Right hindlimb (tissue), 1 donor: ENCODE results near the gene TLX3.
"Not testable (repeated sequence)": the region's sequence is repeated elsewhere in the genome, so short reads cannot be mapped to it uniquely, and the experiment has no call there.

Experiments used
- DNase-seq: peaks from one replicate; pipeline ENCODE4 v3.0.0-alpha.2; 2018

TLX3 gene

DNA sequence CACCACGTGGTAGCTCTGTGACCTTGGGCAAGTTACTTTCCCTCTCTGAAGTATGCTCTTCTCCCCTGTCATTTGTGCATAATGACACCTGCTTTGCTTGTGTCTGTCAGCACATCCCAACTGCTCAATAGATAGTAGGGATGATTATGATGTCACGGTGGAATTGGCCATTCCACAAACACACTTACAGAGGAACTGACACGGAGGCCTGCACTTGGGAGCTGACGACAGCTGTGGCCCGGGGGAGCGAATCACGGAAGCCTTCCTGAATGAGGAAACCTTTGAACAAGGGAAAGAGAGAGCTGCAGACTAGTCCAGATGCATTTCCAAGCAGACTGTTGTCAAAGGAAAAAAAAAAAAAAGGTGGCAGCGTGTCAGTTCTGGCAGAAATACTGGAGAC lies 21.0 kb downstream of the TLX3 start:
- DNase-seq = no peak

DNA sequence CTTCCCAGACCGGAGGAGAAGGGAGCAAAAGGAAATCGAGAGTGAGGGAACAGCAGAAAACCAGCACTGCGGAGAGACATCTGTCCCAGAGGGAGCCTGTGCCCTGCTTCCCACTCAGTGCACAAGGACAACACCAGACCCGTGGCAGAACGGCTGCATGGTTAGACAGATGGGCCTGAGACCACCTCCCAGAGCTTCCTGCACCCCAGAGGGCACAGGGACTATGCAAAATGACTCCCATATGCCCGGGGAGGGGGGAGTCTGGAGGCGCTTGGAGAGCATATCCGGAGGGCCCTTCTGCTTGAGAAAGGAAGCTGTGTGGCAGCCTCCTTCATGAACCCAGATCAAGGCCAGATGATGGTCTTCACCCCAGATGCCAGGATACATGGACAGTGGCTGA lies 26.6 kb downstream of the TLX3 start:
- DNase-seq = no peak

DNA sequence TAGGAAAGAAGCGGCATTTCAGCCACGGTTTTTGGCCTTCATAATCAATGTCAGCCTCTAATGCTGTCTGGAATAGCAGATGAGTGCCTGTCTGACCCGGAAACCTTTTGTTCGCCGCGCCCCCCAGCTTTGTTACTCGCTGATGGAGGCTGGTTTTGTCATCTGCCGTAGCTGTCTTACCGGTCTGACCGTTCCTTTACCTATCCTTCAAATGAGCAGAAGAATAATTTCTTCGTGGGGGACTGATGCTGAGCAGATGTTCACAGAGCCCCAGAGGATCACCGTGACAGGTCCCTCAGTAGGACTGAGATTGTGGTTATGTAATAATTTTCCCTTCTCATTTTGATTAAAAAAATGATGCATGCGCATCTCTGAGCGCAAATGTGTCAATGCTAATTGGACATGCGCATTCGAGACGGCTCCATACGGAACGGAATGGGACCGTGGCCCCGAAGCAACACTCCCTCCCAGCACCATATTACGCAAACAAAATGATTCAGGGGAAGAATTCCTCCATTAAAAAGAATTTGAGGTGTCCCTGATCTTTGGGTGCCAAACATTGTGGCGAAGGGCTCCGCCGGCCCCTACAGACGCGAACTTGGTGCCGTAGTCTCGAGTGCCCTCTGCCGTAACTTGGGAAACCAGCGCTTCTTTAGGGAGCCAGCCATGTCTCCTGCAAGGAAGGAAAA lies 27.6 kb downstream of the TLX3 start:
- DNase-seq = peak; percentile 63

DNA sequence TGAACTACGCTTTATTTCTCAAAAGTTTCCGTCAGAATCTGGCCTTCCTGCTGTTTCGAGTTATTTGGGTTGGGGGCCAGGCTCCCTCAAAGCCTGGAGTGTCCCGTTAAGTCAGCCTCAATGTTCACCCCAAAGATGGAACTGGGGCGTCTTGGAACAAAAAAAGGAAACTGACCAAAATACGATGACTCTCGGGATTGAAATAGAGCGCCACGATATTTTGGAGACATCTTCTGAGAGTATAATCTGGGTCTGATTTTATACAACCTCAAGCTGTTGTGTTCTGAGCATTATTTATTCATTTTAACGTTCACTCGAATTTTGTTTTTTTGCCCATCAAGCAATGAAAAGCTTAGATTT lies 28.1 kb downstream of the TLX3 start:
- no peak for DNase-seq

DNA sequence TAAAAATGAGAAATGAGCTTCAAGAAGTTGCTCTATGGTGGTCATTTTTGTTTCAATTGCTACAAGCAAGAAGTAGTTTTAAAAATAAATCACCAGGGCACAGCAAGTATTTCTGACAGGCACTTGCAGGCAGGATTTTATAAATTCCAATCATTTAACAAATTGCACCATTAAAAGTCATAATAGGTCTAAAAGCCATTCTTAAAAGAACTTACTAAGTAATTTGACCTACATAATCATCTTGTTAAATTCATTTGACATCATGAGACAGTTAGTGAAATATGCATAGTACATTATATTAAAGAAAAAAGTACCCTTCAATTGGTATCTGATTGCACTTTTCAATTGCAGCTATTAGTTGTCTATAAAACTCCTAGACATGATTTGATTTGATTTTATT lies 31.0 kb downstream of the TLX3 start:
- DNase-seq = no peak

DNA sequence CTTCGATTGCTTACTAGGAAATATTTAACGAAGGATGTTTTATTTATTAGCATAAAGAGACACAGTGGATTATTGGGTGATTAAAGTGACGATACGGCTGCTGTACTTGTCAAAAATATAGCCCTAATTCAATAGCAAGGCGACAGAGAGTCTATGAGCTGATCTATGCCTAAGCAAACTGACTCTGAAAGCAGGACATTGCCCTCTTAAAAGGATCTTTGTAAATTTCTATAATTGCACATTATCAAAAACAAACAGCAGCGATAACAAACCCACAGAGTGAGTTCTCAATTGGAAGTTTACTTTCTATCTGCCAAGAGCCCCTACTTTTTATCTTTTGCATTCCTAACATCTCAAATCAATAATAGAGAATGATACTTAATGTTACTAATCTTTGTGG lies 31.4 kb downstream of the TLX3 start:
- no peak for DNase-seq

DNA sequence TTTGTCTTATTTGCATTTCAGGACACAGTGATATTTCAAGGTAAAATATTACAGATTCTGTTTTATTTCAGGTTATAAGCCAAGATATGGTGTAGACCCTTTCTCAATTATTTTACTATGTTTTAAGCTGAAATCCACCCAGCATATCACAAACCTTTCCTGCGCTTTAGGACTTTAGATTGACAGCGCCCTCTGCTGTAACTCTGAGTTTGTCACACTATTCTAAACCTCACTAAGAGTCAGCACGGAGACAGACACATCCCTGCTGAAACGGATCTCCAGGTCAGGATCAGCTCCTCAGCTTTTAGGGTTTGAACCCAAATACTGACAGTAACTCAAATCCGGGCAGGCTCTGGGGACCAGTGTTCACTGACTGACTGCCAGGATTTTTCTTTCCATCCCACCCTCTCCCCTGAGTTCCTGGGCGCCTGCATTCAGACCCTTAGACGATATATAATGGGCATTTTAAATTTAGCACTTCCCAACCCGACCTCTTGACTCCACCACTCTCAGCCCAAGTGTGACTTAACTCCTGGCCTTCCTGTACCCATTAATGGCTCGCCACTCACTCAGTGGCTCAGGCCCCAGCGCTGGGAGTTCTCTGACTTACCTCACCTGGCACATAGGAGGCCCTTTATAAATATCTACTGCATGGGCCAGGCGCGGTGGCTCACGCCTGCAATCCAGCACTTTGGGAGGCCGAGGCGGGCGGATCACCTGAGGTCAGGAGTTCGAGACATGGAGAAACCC lies 33.5 kb downstream of the TLX3 start:
- DNase-seq = peak; percentile 38

DNA sequence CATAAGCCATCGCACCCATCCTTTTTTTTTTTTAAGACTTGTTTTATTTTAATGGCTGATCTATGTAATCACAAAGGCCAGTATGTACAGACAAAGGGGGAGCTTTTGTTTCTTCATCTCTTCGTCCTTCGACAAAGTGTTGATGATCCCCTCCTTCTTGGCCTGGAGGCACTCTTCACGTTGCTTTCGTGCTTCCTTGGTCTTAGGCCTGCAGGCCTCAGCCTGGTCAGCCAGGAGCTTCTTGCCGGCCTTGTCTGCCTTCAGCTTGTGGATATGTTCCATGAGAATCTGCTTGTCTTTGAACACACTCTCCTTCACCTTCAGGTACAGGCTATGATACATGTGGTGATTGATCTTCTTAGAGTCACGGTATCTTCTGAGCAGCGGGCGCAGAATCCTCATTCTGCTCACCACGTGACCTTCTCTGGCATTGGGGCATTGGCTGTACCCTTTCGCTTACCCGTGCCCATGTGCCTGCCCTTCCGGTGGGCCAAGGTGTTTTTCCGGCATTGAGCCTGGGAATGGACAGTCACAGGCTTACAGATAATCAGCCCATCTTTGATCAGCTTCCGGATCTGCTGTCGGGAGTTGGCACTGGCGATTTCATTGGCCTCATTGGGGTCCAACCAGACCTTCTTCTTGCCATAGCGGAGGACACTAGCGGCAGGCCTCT lies 36.0 kb downstream of the TLX3 start:
- DNase-seq = no peak

DNA sequence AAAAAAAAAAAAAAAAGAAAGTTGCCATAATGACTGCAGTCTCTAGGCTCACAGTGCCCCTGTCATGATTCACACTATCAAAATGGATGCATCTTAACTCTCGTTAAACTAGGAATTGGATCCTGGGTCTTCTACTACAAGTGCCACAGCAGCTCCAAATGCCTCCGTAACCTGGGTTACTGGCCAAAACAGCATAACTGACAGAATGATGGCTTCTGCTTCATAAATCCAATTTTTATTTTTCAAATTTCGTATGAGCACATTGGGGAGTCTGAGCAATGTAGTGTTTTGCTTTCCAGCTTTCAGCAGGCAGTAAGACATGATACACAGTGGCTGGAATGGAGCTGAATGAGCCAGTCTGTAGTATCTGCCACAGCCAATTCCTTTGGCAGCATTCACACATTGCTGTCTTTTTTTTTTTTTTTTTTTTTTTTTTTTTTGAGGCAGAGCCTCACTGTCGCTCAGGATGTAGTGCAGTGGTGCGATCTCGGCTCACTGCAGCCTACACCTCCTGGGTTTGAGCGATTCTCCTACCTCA lies 42.6 kb downstream of the TLX3 start:
- DNase-seq = no peak

DNA sequence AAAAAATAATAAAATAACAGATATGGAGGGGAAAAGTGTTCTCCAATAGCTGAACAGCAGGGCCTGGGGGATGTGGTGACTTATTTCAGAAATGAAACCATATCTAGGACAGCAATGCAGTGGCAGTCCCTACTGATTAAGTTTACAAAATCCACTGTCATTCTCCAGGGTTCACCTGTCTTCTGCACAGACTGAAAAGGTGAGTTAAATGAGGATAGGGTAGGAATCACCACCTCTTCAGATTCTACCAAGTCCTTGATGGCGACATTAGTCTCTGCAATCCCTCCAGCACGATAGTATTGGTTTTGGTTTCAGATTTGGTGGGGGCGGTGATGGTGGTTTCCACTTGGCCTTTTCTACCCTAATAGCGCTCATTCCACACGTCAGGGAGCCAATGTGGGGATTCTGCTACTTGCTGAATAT lies 46.3 kb downstream of the TLX3 start:
- DNase-seq = no peak

DNA sequence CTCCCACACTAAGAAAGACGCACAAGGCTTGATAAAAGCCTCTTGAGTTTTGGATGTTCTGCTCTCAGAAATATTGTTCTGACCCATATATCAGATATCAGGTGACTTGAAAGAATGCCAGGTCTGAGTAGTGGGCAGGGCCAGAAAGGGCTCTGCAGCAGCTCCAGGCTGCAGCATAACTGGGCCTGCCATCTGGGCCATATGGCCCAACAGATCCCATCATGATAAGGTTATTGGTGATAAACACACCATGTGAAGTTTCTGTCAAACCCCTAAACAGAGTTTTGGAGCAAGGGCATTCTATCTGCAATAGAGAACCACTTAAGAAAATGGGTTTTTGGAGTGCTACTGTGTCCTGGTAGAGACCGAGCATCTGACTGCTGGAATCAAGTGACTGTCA lies 48.8 kb downstream of the TLX3 start:
- DNase-seq = no peak

DNA sequence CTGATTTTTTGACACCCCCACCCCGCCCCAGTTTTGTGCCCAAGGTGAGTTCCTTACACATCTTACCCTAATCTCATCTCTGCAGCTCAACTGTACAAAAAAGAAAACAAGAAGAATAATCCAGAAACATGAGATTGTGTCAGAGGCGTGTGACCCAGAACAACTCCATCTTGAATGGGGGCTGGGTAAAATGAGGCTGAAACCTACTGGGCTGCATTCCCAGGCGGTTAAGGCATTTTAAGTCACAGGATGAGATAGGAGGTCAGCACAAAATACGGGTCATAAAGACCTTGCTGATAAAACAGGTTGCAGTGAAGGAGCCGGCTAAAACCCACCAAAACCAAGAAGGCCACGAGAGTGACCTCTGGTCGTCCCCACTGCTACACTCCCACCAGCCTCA lies 52.1 kb downstream of the TLX3 start:
- DNase-seq = not testable (repeated sequence)
